Effector memory CD4-positive, alpha-beta T cell (primary cell): ENCODE measurements around the gene KRTAP5-10.
"Not testable (repeated sequence)": the region's sequence is repeated elsewhere in the genome, so short reads cannot be mapped to it uniquely, and the experiment has no call there.

Experiments used
- DNase-seq, 3 donors: peaks; one replicate each; pipeline ENCODE4 v3.0.0-alpha.2; 2020
- H3K27ac ChIP-seq: 2 replicates; pipeline ENCODE4 v1.7.0; 2013; ENCODE audit warnings: mild to moderate bottlenecking, low read length, moderate library complexity; ENCODE audit not compliant: insufficient read depth, poor library complexity, severe bottlenecking
- H3K27me3 ChIP-seq: replicated peaks from 2 replicates; pipeline ENCODE4 v1.7.0; 2013; ENCODE audit warnings: mild to moderate bottlenecking, low read length; ENCODE audit not compliant: insufficient read depth, control insufficient read depth, poor library complexity, severe bottlenecking
- H3K36me3 ChIP-seq: 2 replicates; pipeline ENCODE4 v1.7.0; 2013; ENCODE audit warnings: mild to moderate bottlenecking, low read length, moderate library complexity; ENCODE audit not compliant: control insufficient read depth, insufficient read depth
- H3K4me1 ChIP-seq: 2 replicates; pipeline ENCODE4 v1.7.0; 2013; ENCODE audit warnings: low read length, mild to moderate bottlenecking; ENCODE audit not compliant: control insufficient read depth, insufficient read depth, poor library complexity, severe bottlenecking
- H3K4me3 ChIP-seq: 2 replicates; pipeline ENCODE4 v1.7.0; 2013; ENCODE audit warnings: low read length, low read depth, mild to moderate bottlenecking; ENCODE audit not compliant: insufficient read depth, poor library complexity, severe bottlenecking
- H3K9me3 ChIP-seq: 2 replicates; pipeline ENCODE4 v1.7.0; 2013; ENCODE audit warnings: mild to moderate bottlenecking, low read length, moderate library complexity; ENCODE audit not compliant: control insufficient read depth

The KRTAP5-10 gene

GRCh38 chr11:71582309-71582895 is 17.0 kb downstream of the KRTAP5-10 start, which contains the start of gene KRTAP5-11:
KRTAP5-11 (minus strand) TSS chr11:71582875; CDS start chr11:71582837, 38 bp downstream.
- Histone ChIP-seq H3K27me3 (no peaks in the 10 kb centered on the region), H3K9me3 (no peaks in the 10 kb centered on the region), H3K4me3 (no peak within 1 kb of the TSS), H3K4me1 (no peaks in the 10 kb centered on the region), H3K36me3 (no peaks in the 10 kb centered on the region), H3K27ac (no peak within 1 kb of the TSS)
- DNase-seq = no peak

GRCh38 chr11:71582969-71583368 is 17.6 kb downstream of the KRTAP5-10 start:
- not testable (repeated sequence) for DNase-seq, H3K4me1 ChIP-seq, H3K27me3 ChIP-seq

GRCh38 chr11:71585673-71586072 is 20.3 kb downstream of the KRTAP5-10 start:
- not testable (repeated sequence) for H3K36me3 ChIP-seq, H3K9me3 ChIP-seq, DNase-seq, H3K27ac ChIP-seq, H3K27me3 ChIP-seq, H3K4me3 ChIP-seq, H3K4me1 ChIP-seq

More at GRCh38 chr11:71582969-71583368, 17.6 kb downstream of the KRTAP5-10 start:
- not testable (repeated sequence) for H3K27ac ChIP-seq, H3K36me3 ChIP-seq, H3K4me3 ChIP-seq, H3K9me3 ChIP-seq

- H3K27me3 ChIP-seq, H3K36me3 ChIP-seq, H3K4me1 ChIP-seq, H3K9me3 ChIP-seq, H3K27ac ChIP-seq, DNase-seq, H3K4me3 ChIP-seq: not testable (repeated sequence)
Observed at GRCh38 chr11:71588314-71588713, 23.0 kb downstream of the KRTAP5-10 start.

- not testable (repeated sequence) for H3K4me3 ChIP-seq, H3K36me3 ChIP-seq, H3K9me3 ChIP-seq, H3K4me1 ChIP-seq, H3K27ac ChIP-seq, DNase-seq, H3K27me3 ChIP-seq
Observed at GRCh38 chr11:71588822-71589545, 23.6 kb downstream of the KRTAP5-10 start.

- not testable (repeated sequence) for H3K27ac ChIP-seq, H3K4me1 ChIP-seq, DNase-seq, H3K36me3 ChIP-seq, H3K9me3 ChIP-seq, H3K27me3 ChIP-seq, H3K4me3 ChIP-seq
Observed at GRCh38 chr11:71589546-71589920, 24.2 kb downstream of the KRTAP5-10 start.

GRCh38 chr11:71603221-71603620 is 37.9 kb downstream of the KRTAP5-10 start:
- not testable (repeated sequence) for H3K9me3 ChIP-seq, H3K27me3 ChIP-seq, DNase-seq, H3K27ac ChIP-seq, H3K4me1 ChIP-seq, H3K36me3 ChIP-seq, H3K4me3 ChIP-seq

- not testable (repeated sequence) for H3K9me3 ChIP-seq, H3K27ac ChIP-seq, H3K4me3 ChIP-seq, H3K27me3 ChIP-seq, H3K36me3 ChIP-seq, DNase-seq, H3K4me1 ChIP-seq
Observed at GRCh38 chr11:71604798-71605488, 39.6 kb downstream of the KRTAP5-10 start.

GRCh38 chr11:71606853-71607519 is 41.6 kb downstream of the KRTAP5-10 start:
- H3K4me3 ChIP-seq, H3K27ac ChIP-seq, H3K36me3 ChIP-seq, H3K9me3 ChIP-seq, H3K4me1 ChIP-seq, H3K27me3 ChIP-seq, DNase-seq: not testable (repeated sequence)
